Middle frontal gyrus (tissue), 1 donor: ENCODE results near the gene MEF2C.

Experiments
- DNase-seq: peaks from one replicate; pipeline ENCODE4 v3.0.0-alpha.2; 2015; ENCODE audit warnings: low spot score; ENCODE audit errors: extremely low spot score

The MEF2C gene

GRCh38 chr5:88676637-88677375, 206.2 kb downstream of the MEF2C start:
- DNase-seq, result no peak

- no peak for DNase-seq
Observed at GRCh38 chr5:88675708-88676636, 207.0 kb downstream of the MEF2C start.

DNA sequence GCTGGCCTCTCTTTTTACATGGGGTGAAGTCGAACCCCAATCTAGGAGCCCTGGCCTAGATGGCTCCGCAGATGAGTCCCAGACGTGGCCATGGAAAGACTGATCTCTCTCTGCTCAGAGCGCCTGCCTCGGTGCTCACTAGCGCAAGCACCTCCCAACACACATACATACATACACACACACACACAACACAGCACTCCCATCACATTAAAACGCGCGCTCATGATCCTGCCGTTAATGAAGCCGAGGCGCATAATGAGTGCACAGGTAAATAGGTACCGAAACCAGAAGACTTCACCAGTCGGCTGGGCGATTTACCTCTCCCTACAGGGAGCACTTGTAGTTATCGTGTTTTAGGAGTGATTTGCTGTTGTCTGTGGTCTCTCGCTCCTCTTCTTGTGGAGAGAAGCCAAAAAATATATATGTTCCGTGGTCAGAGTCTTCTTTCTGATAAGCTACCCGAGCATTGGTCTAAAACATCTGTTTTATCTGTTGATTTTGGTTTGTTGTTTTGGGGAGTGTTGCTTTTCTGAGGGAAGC, 207.7 kb downstream of the MEF2C start:
- no peak for DNase-seq

DNA sequence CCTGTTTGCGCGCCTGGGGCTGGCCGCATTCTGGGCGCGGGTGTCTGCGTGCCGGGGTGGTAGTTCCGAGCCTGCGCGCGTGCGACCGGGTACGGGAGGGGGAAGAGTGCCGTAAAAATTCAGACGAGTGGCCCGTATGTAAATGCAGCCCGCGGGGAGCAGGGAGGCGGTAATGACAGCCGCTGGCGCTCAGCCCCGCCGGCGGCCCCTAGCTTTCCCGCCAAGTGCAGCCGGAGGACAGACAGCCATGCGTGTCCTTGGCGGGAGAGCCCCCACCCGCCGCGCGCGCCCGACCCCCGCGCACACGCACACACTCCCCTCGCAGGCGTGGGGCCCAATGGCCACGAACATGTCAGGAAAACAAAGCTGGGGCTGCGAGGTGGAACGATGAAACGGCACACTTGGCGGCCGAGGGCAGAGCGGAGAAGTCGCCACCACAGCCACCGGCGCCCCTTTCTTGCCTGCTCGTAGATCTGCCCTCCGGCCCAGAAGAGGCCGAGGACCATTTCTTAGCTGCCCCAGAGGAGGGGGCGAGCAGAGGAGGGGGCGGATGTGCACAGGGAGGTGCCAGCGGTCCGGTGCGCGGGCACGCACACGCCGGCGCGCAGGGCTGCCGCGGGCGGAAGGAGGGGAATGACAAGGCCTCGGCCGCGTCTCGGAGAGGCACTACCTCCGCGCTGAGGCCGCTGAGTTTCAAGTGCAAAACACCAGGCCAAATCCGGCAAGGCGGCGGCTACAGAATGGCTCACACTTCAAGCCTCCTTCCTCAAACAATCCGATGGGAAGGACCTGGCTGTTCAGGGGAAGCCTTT, 208.4 kb downstream of the MEF2C start:
- DNase-seq, result no peak

GRCh38 chr5:88673253-88674105, 209.5 kb downstream of the MEF2C start:
- peak; percentile 81 for DNase-seq

DNA sequence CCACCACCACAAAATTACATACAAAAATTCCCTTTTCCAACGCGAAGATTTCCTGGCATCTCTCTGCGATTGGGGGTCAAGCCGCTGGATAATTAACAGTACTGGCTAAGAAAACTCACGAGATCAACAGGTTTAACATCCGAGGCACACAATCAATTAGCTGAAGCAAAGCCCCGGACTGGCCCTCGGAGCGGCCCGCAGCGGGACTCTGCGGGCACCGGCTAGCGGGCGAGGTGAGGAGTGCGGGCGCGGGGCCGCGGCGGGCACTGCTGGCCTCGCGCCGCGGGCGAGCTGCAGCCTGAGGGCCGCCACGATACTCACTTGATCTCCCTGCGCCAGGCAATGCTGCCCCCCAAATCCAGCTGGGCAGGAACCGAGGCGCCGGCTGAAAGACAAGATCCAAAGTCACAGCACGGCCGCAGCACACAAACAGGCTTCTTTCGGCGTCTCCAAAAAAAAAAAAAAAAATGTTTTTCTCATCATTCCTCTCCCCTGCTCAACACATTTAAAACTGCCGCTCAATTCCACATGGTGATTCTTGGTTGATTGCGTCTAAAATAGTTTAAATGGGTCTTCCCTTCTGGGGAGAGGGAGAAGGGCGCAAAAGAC, 210.2 kb downstream of the MEF2C start:
- DNase-seq, result no peak

DNA sequence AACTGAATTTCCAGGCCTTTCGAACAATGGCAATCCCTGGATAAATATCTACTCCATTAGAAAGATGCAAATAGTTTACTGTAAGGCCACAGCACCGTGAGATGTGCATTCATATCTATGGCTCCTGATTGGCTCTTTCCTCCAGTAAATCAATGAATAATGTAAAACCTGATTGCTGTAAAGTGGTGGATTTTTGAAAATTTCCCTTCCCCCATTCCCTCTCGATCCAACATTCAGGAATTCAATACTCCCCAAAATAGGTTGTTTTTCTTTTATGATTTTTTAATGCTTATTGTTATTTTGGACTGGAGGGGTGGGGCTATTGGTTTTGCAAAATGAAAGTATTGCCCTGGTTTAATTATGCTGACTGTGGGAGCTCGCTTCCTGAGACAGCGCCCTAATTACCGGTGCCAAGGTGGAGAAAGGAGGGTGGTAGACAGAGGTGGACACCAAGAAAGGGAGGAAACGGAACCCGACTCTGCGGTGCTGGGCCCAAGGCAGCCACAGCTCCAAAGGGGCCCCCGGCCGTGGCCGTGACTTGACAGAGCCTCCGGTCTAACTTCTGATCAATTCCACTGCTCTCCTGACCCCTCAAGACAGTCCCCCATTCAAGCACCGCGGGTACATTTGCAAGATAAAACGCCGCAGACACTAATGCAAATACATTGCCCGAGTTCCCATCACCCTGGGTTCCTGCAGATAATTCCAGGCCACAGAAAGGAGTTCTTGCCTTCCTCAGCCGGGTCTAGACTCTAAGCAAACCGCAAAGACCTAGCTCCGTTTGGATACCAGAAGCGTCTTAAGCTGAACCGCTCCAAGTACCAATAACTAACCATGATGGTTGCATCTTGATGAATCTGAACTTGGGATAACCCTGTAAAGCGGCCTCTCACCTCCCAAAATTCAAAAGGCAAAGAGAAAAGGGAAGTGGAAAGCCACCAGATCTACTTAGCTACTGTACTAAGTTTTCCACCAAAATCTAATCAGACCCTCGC, 211.2 kb downstream of the MEF2C start:
- DNase-seq, result no peak

GRCh38 chr5:88671106-88671504, 211.9 kb downstream of the MEF2C start:
- no peak for DNase-seq

DNA sequence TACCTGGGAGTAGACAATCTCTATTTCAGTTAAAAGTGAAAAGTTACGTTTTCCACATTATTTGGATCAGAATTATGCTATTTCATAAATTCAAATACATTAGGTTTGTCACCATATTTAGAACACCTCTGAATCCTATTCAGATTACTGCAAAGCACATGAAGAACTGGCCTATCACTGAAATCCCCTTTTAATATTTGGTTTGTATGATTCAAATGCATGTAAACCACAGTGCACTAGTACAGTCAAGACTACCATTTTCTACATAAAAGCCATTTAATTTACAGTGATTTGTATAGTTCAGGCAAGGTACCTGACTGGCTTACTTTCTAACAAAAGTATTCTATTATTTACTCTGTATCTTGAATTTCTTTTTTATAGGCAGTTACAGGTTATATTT, 212.5 kb downstream of the MEF2C start:
- no peak for DNase-seq

GRCh38 chr5:88669371-88670050, 213.5 kb downstream of the MEF2C start:
- no peak for DNase-seq

DNA sequence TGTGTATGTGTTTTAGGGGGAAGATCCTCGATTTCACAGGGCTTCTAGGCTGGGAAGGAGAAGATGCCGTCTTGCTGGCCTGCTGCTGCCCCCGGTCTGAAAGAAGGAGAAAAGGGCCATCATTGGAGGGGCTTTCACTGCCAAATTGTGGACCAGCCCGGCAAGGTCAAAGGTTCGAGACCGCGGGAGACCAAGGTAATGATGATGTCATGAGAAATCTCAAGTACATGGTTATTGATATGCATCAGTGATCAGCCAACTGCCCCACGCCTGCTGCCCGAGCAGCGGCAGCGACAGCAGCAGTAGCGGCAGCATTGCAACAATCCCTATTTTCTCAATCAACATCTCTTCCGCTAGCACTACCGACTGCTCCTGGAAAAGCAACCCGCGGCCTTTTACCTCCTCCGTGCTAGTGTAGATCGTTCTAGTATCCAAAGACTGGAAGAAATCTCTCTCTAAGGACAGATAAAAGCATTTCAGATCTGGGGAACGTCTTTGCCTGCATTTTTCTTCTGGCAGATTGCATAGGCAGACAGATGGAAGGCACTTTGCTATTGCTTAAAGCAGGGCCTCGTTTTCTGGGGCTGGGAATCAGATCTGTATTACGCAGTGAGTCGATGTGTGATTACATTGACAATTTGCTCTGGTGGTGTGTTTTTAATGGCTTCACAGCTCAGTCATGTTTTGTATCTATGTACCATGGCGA, 215.3 kb downstream of the MEF2C start:
- no peak for DNase-seq
